HEK293 (cell line): ENCODE data around the gene BBS9.

ENCODE experiments used
- CTCF ChIA-PET: fragments of 350-600 bp; formaldehyde crosslinking; extraction: SDS; loops from one replicate; lab custom pipeline; 2021; ENCODE audit warnings: antibody characterized with exemption; lab: Yijun Ruan, JAX
- POLR2A ChIA-PET: fragments of 300-600 bp; formaldehyde crosslinking; extraction: SDS; loops from one replicate; lab custom pipeline; 2020; ENCODE audit warnings: antibody characterized with exemption, inconsistent platforms; lab: Yijun Ruan, JAX
- H3K27ac ChIP-seq: fragments of 200-500 bp; sonication (Bioruptor generic); 2 replicates; pipeline ENCODE4 v1.5.1; 2014; ENCODE audit warnings: low read depth, low read length, control low read depth, inconsistent platforms; ENCODE audit errors: extremely low read depth
- H3K36me3 ChIP-seq, 2 experiments: fragments of 200-500 bp in 1 of 2; sonication (Bioruptor generic) in 1 of 2; 1 replicate in 1 of 2; 2 replicates in 1 of 2; pipeline ENCODE4 v1.5.1; 2014 to 2017; ENCODE audit warnings: inconsistent platforms in 2 of 2, low read length in 2 of 2; ENCODE audit not compliant: control insufficient read depth in 2 of 2, insufficient read depth in 1 of 2
- H3K4me1 ChIP-seq: fragments of 200-500 bp; sonication (Bioruptor generic); 2 replicates; pipeline ENCODE4 v1.5.1; 2014; ENCODE audit warnings: mild to moderate bottlenecking, low read length, inconsistent platforms; ENCODE audit not compliant: control insufficient read depth, insufficient read depth
- H3K4me3 ChIP-seq: 2 replicates; pipeline ENCODE4 v1.5.1; 2011; ENCODE audit warnings: low read depth, mild to moderate bottlenecking, control low read depth, low read length, moderate library complexity
- H3K9me3 ChIP-seq: fragments of 200-500 bp; sonication (Bioruptor generic); 2 replicates; pipeline ENCODE4 v1.5.1; 2014; ENCODE audit warnings: low read depth, low read length, inconsistent platforms; ENCODE audit not compliant: control insufficient read depth, insufficient read depth
- FEZF1 ChIP-seq: fragments of 450-650 bp; formaldehyde crosslinking; IDR thresholded peaks from 2 replicates; pipeline ENCODE4 v1.5.1; 2016; ENCODE audit warnings: missing biosample characterization, missing genetic modification characterization
- GLI2 ChIP-seq: fragments of 450-650 bp; formaldehyde crosslinking; IDR thresholded peaks from 2 replicates; pipeline ENCODE4; 2017; ENCODE audit warnings: missing biosample characterization, missing genetic modification characterization, low read depth, borderline replicate concordance
- PRDM4 ChIP-seq: fragments of 450-650 bp; formaldehyde crosslinking; IDR thresholded peaks from 2 replicates; pipeline ENCODE4 v1.5.1; 2017; ENCODE audit warnings: missing biosample characterization, missing genetic modification characterization
- REST ChIP-seq: fragments of 450-650 bp; formaldehyde crosslinking; IDR thresholded peaks from 2 replicates; pipeline ENCODE4 v1.5.1; 2016; ENCODE audit warnings: missing biosample characterization, missing genetic modification characterization
- SP2 ChIP-seq: fragments of 450-650 bp; formaldehyde crosslinking; IDR thresholded peaks from 2 replicates; pipeline ENCODE4 v1.5.1; 2016; ENCODE audit warnings: missing biosample characterization, missing genetic modification characterization
- ZBTB10 ChIP-seq: fragments of 450-650 bp; formaldehyde crosslinking; IDR thresholded peaks from 2 replicates; pipeline ENCODE4 v1.5.1; 2016; ENCODE audit warnings: missing biosample characterization, missing genetic modification characterization
- ZNF175 ChIP-seq: fragments of 450-650 bp; formaldehyde crosslinking; IDR thresholded peaks from 2 replicates; pipeline ENCODE4 v1.5.1; 2016; ENCODE audit warnings: missing biosample characterization, missing genetic modification characterization
- ZNF292 ChIP-seq: fragments of 450-650 bp; formaldehyde crosslinking; IDR thresholded peaks from 2 replicates; pipeline ENCODE4 v1.5.1; 2016; ENCODE audit warnings: low read depth, missing biosample characterization, missing genetic modification characterization, borderline replicate concordance
- ZNF362 ChIP-seq: fragments of 450-650 bp; formaldehyde crosslinking; IDR thresholded peaks from 2 replicates; pipeline ENCODE4 v1.5.1; 2016; ENCODE audit warnings: missing biosample characterization, missing genetic modification characterization
- ZNF560 ChIP-seq: fragments of 450-650 bp; formaldehyde crosslinking; IDR thresholded peaks from 2 replicates; pipeline ENCODE4 v1.5.1; 2017; ENCODE audit warnings: missing biosample characterization, missing genetic modification characterization, borderline replicate concordance
- ZNF645 ChIP-seq: fragments of 450-650 bp; formaldehyde crosslinking; IDR thresholded peaks from 2 replicates; pipeline ENCODE4; 2016; ENCODE audit warnings: missing biosample characterization, missing genetic modification characterization
- ZSCAN18 ChIP-seq: fragments of 450-650 bp; formaldehyde crosslinking; IDR thresholded peaks from 2 replicates; pipeline ENCODE4 v1.5.1; 2016; ENCODE audit warnings: missing biosample characterization, missing genetic modification characterization
- ZSCAN4 ChIP-seq: fragments of 450-650 bp; formaldehyde crosslinking; IDR thresholded peaks from 2 replicates; pipeline ENCODE4 v1.5.1; 2017; ENCODE audit warnings: missing biosample characterization, missing genetic modification characterization

The BBS9 gene

GRCh38 chr7:33248671-33249070 lies 119.3 kb downstream of the BBS9 start (continued):
- no peak for TF ChIP-seq ZBTB10 (tag by site-specific recombination)
- no peak for TF ChIP-seq ZNF362
- no peak for TF ChIP-seq FEZF1
- no peak for TF ChIP-seq ZSCAN18 (tag by site-specific recombination)

- ChIA-PET POLR2A (no interaction called here), CTCF (no interaction called here)
- Histone ChIP-seq H3K9me3 (no peaks in the 10 kb centered on the region), H3K36me3 (no peaks in the 10 kb centered on the region), H3K27ac (no peak overlapping the region), H3K4me3 (no peak overlapping the region), H3K4me1 (peaks cover 2% of the 10 kb centered on the region; the same call in 1 of the 2 replicates)
- TF ChIP-seq ZNF645 (tag by site-specific recombination), result no peak
- no peak for TF ChIP-seq GLI2 (tag by site-specific recombination)
- no peak for TF ChIP-seq ZNF175 (tag by site-specific recombination)
- no peak for TF ChIP-seq REST (tag by site-specific recombination)
Measured at GRCh38 chr7:33250421-33250871, 121.1 kb downstream of the BBS9 start.

GRCh38 chr7:33251301-33251700 lies 121.9 kb downstream of the BBS9 start:
- POLR2A ChIA-PET, result no interaction called here
- peaks cover 3% of the 10 kb centered on the region; the same call in 1 of the 2 replicates for H3K4me1 ChIP-seq
- H3K27ac ChIP-seq, result no peak overlapping the region
- H3K9me3 ChIP-seq, result no peaks in the 10 kb centered on the region
- no peak for TF ChIP-seq SP2 (tag by site-specific recombination)
- no peak for TF ChIP-seq ZSCAN4 (tag by site-specific recombination)
- TF ChIP-seq PRDM4 (tag by site-specific recombination), result no peak
- no peak for TF ChIP-seq ZNF292 (tag by site-specific recombination)
- no peak for TF ChIP-seq ZNF560 (tag by site-specific recombination)
- H3K36me3 ChIP-seq, result no peaks in the 10 kb centered on the region
- H3K4me3 ChIP-seq, result no peak overlapping the region
- CTCF ChIA-PET, result no interaction called here
